Kidney epithelial cell (primary cell): ENCODE measurements around the gene WASL. TPM values are rescaled to one million over a fixed set of nuclear protein-coding genes. Genes with fewer than 3 reads are reported as not detected.

Experiments used
- DNase-seq: peaks from one replicate; pipeline ENCODE4 v3.0.0-alpha.2; 2010; ENCODE audit warnings: low read depth
- H3K27me3 ChIP-seq: 2 replicates; pipeline ENCODE4 v1.6.0; 2011; ENCODE audit warnings: low read length; ENCODE audit not compliant: control insufficient read depth, insufficient read depth
- H3K36me3 ChIP-seq: 2 replicates; pipeline ENCODE4 v1.5.1; 2011; ENCODE audit warnings: low read length; ENCODE audit not compliant: control insufficient read depth, insufficient read depth
- H3K4me3 ChIP-seq: 2 replicates; pipeline ENCODE4 v1.5.1; 2011; ENCODE audit warnings: low read depth, mild to moderate bottlenecking, control low read depth, low read length
- CTCF ChIP-seq: IDR thresholded peaks from 2 replicates; pipeline ENCODE4 v1.5.1; 2011; ENCODE audit warnings: mild to moderate bottlenecking, moderate library complexity, low read length, control low read depth, inconsistent platforms; ENCODE audit not compliant: insufficient read depth, poor library complexity, severe bottlenecking
- total RNA-seq: library from RNA; depleted of rRNA; stranded (reverse); fragments of >200 nt; gene quantifications from 2 replicates; pipeline ENCODE4 v1.2.3, GENCODE V29; 2015

Gene WASL
- total RNA-seq, 1 donor from 2014 or later, result 31.6 TPM

GRCh38 chr7:123643495-123644441 is 105.0 kb downstream of the WASL start:
- DNase-seq, result peak; percentile 52
- TF ChIP-seq CTCF, result no peak
- Histone ChIP-seq H3K27me3 (no peaks in the 10 kb centered on the region), H3K36me3 (no peaks in the 10 kb centered on the region), H3K4me3 (no peak overlapping the region)

- no peak for DNase-seq
- no peak overlapping the region for H3K4me3 ChIP-seq
- no peak for TF ChIP-seq CTCF
- H3K36me3 ChIP-seq, result no peaks in the 10 kb centered on the region
- no peaks in the 10 kb centered on the region for H3K27me3 ChIP-seq
Observed at GRCh38 chr7:123641901-123642300, 106.9 kb downstream of the WASL start.

- DNase-seq, result no peak
- no peaks in the 10 kb centered on the region for H3K36me3 ChIP-seq
- TF ChIP-seq CTCF, result no peak
- H3K27me3 ChIP-seq, result no peaks in the 10 kb centered on the region
- no peak overlapping the region for H3K4me3 ChIP-seq
Observed at GRCh38 chr7:123640583-123640982, 108.2 kb downstream of the WASL start.

- Histone ChIP-seq H3K4me3 (no peak overlapping the region), H3K36me3 (no peaks in the 10 kb centered on the region), H3K27me3 (no peaks in the 10 kb centered on the region)
- no peak for DNase-seq
- TF ChIP-seq CTCF, result no peak
Observed at GRCh38 chr7:123639631-123640030, 109.2 kb downstream of the WASL start.

GRCh38 chr7:123637878-123638277 is 110.9 kb downstream of the WASL start:
- no peak overlapping the region for H3K4me3 ChIP-seq
- no peak for TF ChIP-seq CTCF
- no peak for DNase-seq
- no peaks in the 10 kb centered on the region for H3K27me3 ChIP-seq
- H3K36me3 ChIP-seq, result no peaks in the 10 kb centered on the region
